Activated CD8-positive, alpha-beta T cell treated with anti-CD3 and anti-CD28 coated beads for 36 hours (primary cell): ENCODE measurements around the gene GRIK3. TPM values are rescaled to one million over a fixed set of nuclear protein-coding genes. Genes with fewer than 3 reads are reported as not detected.

Source experiments
- ATAC-seq: fragments of 200-7000 bp; cut with Tn5 transposase; one replicate; pipeline ENCODE4 v1.10.0; 2021; ENCODE audit warnings: mild to moderate bottlenecking, moderate library complexity
- CTCF ChIA-PET: fragments of 350-600 bp; sonication (Branson Sonifier 250); formaldehyde crosslinking; loops from one replicate; lab custom pipeline; 2021; ENCODE audit warnings: antibody characterized with exemption; lab: Charles Lee
- POLR2A ChIA-PET: fragments of 350-600 bp; sonication (Branson Sonifier 250); formaldehyde crosslinking; loops from one replicate; lab custom pipeline; 2021; ENCODE audit warnings: antibody characterized with exemption; lab: Charles Lee
- DNase-seq: peaks from one replicate; pipeline ENCODE4 v3.0.0-alpha.2; 2020
- H3K27ac Mint-ChIP-seq: one replicate; pipeline ENCODE4 v1.8.0; 2021; ENCODE audit warnings: mild to moderate bottlenecking, mixed read lengths
- H3K27me3 Mint-ChIP-seq: one replicate; pipeline ENCODE4 v1.8.0; 2021; ENCODE audit warnings: mixed read lengths
- H3K36me3 Mint-ChIP-seq: one replicate; pipeline ENCODE4 v1.8.0; 2021; ENCODE audit warnings: low read depth, mixed read lengths
- H3K4me1 Mint-ChIP-seq: one replicate; pipeline ENCODE4 v1.8.0; 2021; ENCODE audit warnings: low read depth, mixed read lengths
- H3K4me3 Mint-ChIP-seq: one replicate; pipeline ENCODE4 v1.8.0; 2021; ENCODE audit warnings: mild to moderate bottlenecking, moderate library complexity, mixed read lengths
- H3K9me3 Mint-ChIP-seq: one replicate; pipeline ENCODE4 v1.8.0; 2021; ENCODE audit warnings: mixed read lengths
- intact Hi-C: fragments of 100-400 bp; cut with micrococcal nuclease; formaldehyde crosslinking; loops from one replicate; pipeline ENCODE4 v1.10.0; 2022
- total RNA-seq, 2 experiments: library from RNA; stranded (reverse); gene quantifications; one replicate each; pipeline ENCODE4 v1.2.3, GENCODE V29; 2021
- TF ChIP-seq, protein P1 (sequence below): fragments of 200-600 bp; IDR thresholded peaks from one replicate; pipeline ENCODE4 v1.8.0; 2022; ENCODE audit warnings: antibody characterized with exemption, mild to moderate bottlenecking

Gene GRIK3
- total RNA-seq, 2 experiments from 2014 or later = not detected

DNA sequence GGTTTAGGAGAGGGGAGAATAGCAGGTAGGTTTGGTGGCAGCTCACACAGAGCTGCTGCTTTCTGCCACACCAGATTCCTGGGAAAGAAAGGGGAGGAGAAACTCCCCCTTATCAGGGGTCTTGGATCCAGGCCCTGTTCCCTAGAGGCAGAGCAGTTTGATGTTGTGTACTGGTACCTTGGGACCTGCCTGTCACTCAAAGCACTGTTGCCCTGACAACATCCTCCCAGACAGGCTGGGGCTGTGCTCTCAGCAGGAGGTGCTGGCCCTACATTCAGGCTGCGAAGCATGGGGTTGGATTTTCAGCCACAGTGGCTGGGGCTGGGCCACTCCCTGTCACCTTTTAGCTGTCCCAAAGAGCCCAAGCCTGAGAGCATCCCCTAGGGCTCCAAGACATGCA is 188.0 kb downstream of the GRIK3 start:
- no peak for ATAC-seq
- Mint-ChIP-seq H3K36me3 (no peaks in the 10 kb centered on the region), H3K27ac (no peak overlapping the region), H3K4me1 (no peaks in the 10 kb centered on the region), H3K9me3 (no peaks in the 10 kb centered on the region), H3K4me3 (no peak overlapping the region), H3K27me3 (peaks cover 1% of the 10 kb centered on the region)
- no peak for DNase-seq
- ChIA-PET CTCF (interaction anchor here (1.0 kb wide), 1 partner anchor 18 kb away, joined by 5 read pairs; no protein-coding TSS in a partner anchor), POLR2A (no interaction called here)
- intact Hi-C loops = no loop called here
- TF ChIP-seq, protein P1, sequence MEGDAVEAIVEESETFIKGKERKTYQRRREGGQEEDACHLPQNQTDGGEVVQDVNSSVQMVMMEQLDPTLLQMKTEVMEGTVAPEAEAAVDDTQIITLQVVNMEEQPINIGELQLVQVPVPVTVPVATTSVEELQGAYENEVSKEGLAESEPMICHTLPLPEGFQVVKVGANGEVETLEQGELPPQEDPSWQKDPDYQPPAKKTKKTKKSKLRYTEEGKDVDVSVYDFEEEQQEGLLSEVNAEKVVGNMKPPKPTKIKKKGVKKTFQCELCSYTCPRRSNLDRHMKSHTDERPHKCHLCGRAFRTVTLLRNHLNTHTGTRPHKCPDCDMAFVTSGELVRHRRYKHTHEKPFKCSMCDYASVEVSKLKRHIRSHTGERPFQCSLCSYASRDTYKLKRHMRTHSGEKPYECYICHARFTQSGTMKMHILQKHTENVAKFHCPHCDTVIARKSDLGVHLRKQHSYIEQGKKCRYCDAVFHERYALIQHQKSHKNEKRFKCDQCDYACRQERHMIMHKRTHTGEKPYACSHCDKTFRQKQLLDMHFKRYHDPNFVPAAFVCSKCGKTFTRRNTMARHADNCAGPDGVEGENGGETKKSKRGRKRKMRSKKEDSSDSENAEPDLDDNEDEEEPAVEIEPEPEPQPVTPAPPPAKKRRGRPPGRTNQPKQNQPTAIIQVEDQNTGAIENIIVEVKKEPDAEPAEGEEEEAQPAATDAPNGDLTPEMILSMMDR = no peak

DNA sequence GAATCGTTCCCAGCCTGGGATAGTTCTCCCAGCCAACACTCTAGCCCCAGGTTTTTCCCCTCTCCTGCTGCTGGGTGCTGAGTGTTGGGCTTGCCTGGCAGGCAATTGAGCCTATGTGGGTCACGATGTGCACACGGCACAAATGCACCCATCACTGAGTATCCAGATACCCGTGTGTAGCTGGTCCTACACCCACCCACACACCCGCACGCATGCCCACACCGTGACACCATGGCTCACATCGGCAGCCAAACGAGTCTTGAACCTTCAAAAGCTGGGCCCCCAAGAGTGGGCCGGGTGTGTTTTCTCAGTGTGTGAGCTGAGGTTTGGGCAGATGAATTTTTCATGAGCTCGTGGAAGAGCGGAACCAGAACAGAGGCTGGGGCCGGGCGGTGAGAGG is 188.5 kb downstream of the GRIK3 start:
- no peak overlapping the region for H3K27ac Mint-ChIP-seq
- no peaks in the 10 kb centered on the region for H3K4me1 Mint-ChIP-seq
- ChIA-PET CTCF (no interaction called here), POLR2A (no interaction called here)
- DNase-seq (no peak), ATAC-seq (no peak)
- TF ChIP-seq, protein P1 = no peak
- no peak overlapping the region for H3K4me3 Mint-ChIP-seq
- H3K36me3 Mint-ChIP-seq = no peaks in the 10 kb centered on the region
- intact Hi-C loops = no loop called here
- no peaks in the 10 kb centered on the region for H3K9me3 Mint-ChIP-seq
- H3K27me3 Mint-ChIP-seq = peaks cover 1% of the 10 kb centered on the region

DNA sequence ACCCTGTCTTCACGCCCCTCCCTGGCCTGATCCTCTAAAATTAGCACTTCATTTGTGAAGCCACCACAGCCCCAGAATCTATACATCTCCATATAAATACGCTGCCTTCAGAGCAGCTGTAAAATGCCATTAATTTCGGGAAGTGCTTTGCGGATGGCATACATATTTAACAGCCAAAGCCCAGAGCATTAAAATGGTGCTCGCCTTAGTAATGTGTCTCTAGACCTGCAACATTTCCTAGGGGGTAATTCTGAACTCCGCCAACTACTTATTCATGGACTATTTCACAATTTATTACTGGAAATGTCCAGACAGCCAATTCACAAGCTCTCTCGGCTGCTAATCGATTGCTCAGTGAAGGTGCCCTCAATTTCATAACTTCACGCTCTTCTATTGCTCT is 189.4 kb downstream of the GRIK3 start:
- H3K27me3 Mint-ChIP-seq = peaks cover 1% of the 10 kb centered on the region
- POLR2A ChIA-PET = no interaction called here
- H3K27ac Mint-ChIP-seq = no peak overlapping the region
- no peak for DNase-seq
- no peaks in the 10 kb centered on the region for H3K36me3 Mint-ChIP-seq
- intact Hi-C loops = no loop called here
- H3K4me1 Mint-ChIP-seq = no peaks in the 10 kb centered on the region
- TF ChIP-seq, protein P1 = no peak
- no peak overlapping the region for H3K4me3 Mint-ChIP-seq
- no peak for ATAC-seq
- CTCF ChIA-PET = no interaction called here
- H3K9me3 Mint-ChIP-seq = no peaks in the 10 kb centered on the region

DNA sequence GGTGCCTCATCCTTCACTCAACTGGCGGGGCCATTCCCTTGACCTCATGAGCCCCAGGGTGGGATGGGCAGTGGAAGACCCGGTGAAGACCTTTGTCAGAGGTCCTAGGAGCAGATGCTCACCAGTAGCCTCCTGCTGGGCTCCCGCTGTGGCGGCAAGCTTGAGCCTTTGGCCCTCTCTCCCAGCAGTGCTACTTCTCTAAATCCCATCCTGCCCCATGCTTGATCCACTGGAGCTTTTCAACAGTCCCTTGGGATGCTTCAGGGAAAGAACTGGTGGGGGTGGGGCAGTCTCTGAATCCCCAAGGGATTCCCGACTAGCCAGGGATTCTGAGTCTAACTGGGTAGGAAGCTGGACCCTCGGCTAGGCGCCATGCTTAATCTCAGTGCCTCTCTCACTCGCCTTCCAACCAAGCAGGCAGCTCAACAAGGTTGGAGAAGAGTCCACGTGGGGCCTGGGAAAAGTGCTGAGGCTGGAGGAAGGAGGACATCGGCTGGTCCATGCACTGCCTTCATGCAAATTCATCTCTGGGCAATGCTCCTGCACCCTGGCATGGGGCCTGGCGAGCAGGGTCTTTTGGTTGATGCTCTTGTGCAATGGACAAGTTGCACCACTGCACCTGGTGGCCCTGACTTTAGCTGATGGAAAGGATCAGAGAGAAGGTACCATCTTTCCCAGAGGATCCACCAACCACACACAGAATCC is 190.3 kb downstream of the GRIK3 start:
- POLR2A ChIA-PET = no interaction called here
- CTCF ChIA-PET = no interaction called here

DNA sequence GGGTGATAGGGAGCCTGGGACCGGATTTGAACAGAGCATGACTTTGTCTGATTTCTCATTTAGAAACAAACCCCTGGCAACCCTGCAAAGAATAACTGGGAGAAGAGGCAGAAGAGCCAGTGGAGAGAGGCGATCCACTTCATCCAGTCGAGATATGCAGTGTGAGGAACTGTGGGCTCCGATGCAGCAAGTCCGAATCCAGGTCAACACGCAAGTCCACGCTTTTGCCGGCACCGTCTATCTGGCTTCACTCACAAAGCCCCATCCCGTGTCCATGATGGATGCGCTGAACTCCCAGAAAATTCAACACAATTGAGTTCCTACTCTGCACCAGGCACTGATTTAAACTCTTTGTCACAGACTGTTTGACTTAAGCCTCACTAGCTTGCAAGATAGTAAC is 191.3 kb downstream of the GRIK3 start:
- Mint-ChIP-seq H3K27ac (no peak overlapping the region), H3K9me3 (no peaks in the 10 kb centered on the region), H3K36me3 (no peaks in the 10 kb centered on the region), H3K27me3 (peaks cover 4% of the 10 kb centered on the region), H3K4me3 (no peak overlapping the region), H3K4me1 (no peaks in the 10 kb centered on the region)
- no peak for ATAC-seq
- CTCF ChIA-PET = no interaction called here
- no peak for DNase-seq
- intact Hi-C loops = no loop called here
- TF ChIP-seq, protein P1 = no peak
- POLR2A ChIA-PET = no interaction called here

More for the DNA sequence above, 190.3 kb downstream of the GRIK3 start:
- ATAC-seq (no peak), DNase-seq (no peak)
- Mint-ChIP-seq H3K9me3 (no peaks in the 10 kb centered on the region), H3K4me3 (no peak overlapping the region), H3K4me1 (no peaks in the 10 kb centered on the region), H3K27ac (no peak overlapping the region), H3K27me3 (peaks cover 1% of the 10 kb centered on the region), H3K36me3 (no peaks in the 10 kb centered on the region)
- intact Hi-C loops = no loop called here
- TF ChIP-seq, protein P1 = no peak
